Trophoblast cell (in vitro differentiated cells and primary cell): Measurements from ENCODE around the gene MYO1D.

ENCODE experiments used
- DNase-seq, 2 donors: peaks; one replicate each; pipeline ENCODE4 v3.0.0-alpha.2; 2016
- H2AFZ ChIP-seq: 2 replicates; pipeline ENCODE4 v1.6.1; 2013; ENCODE audit warnings: low read length, moderate library complexity, mild to moderate bottlenecking; ENCODE audit not compliant: insufficient read depth, poor library complexity
- H2AK5ac ChIP-seq: 2 replicates; pipeline ENCODE4 v1.6.1; 2013; ENCODE audit warnings: mild to moderate bottlenecking, low read length
- H2BK120ac ChIP-seq: 2 replicates; pipeline ENCODE4 v1.6.1; 2013; ENCODE audit warnings: low read length, mild to moderate bottlenecking, moderate library complexity; ENCODE audit not compliant: insufficient read depth, poor library complexity
- H2BK12ac ChIP-seq: 2 replicates; pipeline ENCODE4 v1.6.1; 2013; ENCODE audit warnings: mild to moderate bottlenecking, low read length, moderate library complexity
- H2BK5ac ChIP-seq: 2 replicates; pipeline ENCODE4 v1.6.1; 2013; ENCODE audit warnings: low read length, low read depth, moderate library complexity, mild to moderate bottlenecking; ENCODE audit not compliant: poor library complexity
- H3K14ac ChIP-seq: 2 replicates; pipeline ENCODE4 v1.6.1; 2013; ENCODE audit warnings: mild to moderate bottlenecking, low read length
- H3K18ac ChIP-seq: 2 replicates; pipeline ENCODE4 v1.6.1; 2013; ENCODE audit warnings: mild to moderate bottlenecking, low read length
- H3K23ac ChIP-seq: 2 replicates; pipeline ENCODE4 v1.6.1; 2013; ENCODE audit warnings: low read length
- H3K27ac ChIP-seq: 2 replicates; pipeline ENCODE4 v1.5.1; 2013; ENCODE audit warnings: low read depth, mild to moderate bottlenecking, inconsistent platforms, low read length, moderate library complexity
- H3K27me3 ChIP-seq: 2 replicates; pipeline ENCODE4 v1.6.1; 2013; ENCODE audit warnings: inconsistent platforms, mild to moderate bottlenecking, low read length, moderate library complexity; ENCODE audit not compliant: insufficient read depth
- H3K36me3 ChIP-seq, 2 experiments: 1 replicate in 1 of 2; 2 replicates in 1 of 2; pipeline ENCODE4 v1.6.1; 2013; ENCODE audit warnings: low read length in 2 of 2, mild to moderate bottlenecking in 2 of 2, moderate library complexity in 1 of 2; ENCODE audit not compliant: insufficient read depth in 2 of 2, control insufficient read depth in 1 of 2
- H3K4ac ChIP-seq: 2 replicates; pipeline ENCODE4 v1.6.1; 2013; ENCODE audit warnings: low read depth, mild to moderate bottlenecking, low read length, moderate library complexity
- H3K4me1 ChIP-seq, 2 experiments: 1 replicate in 1 of 2; 2 replicates in 1 of 2; pipeline ENCODE4 v1.6.1; 2013; ENCODE audit warnings: low read length in 2 of 2, mild to moderate bottlenecking in 2 of 2, moderate library complexity in 1 of 2; ENCODE audit not compliant: insufficient read depth in 2 of 2, control insufficient read depth in 1 of 2
- H3K4me2 ChIP-seq: 2 replicates; pipeline ENCODE4 v1.6.1; 2013; ENCODE audit warnings: inconsistent platforms, mild to moderate bottlenecking, low read length, moderate library complexity
- H3K4me3 ChIP-seq: 2 replicates; pipeline ENCODE4 v1.5.1; 2013; ENCODE audit warnings: mild to moderate bottlenecking, low read depth, low read length, inconsistent platforms
- H3K79me1 ChIP-seq: one replicate; pipeline ENCODE4 v1.6.1; 2013; ENCODE audit warnings: low read length
- H3K79me2 ChIP-seq: 2 replicates; pipeline ENCODE4 v1.6.1; 2013; ENCODE audit warnings: low read length, mild to moderate bottlenecking; ENCODE audit not compliant: control insufficient read depth, insufficient read depth, poor library complexity
- H3K9ac ChIP-seq: 2 replicates; pipeline ENCODE4 v1.6.1; 2013; ENCODE audit warnings: mild to moderate bottlenecking, low read length
- H3K9me3 ChIP-seq: 2 replicates; pipeline ENCODE4 v1.6.1; 2013; ENCODE audit warnings: low read depth, mild to moderate bottlenecking, control low read depth, inconsistent platforms, low read length; ENCODE audit not compliant: insufficient read depth
- H4K12ac ChIP-seq: 2 replicates; pipeline ENCODE4 v1.6.1; 2013; ENCODE audit warnings: low read depth, mild to moderate bottlenecking, low read length, moderate library complexity
- H4K8ac ChIP-seq: 2 replicates; pipeline ENCODE4 v1.6.1; 2013; ENCODE audit warnings: low read depth, mild to moderate bottlenecking, low read length, moderate library complexity
- H4K91ac ChIP-seq: one replicate; pipeline ENCODE4 v1.6.1; 2013; ENCODE audit warnings: low read depth, mild to moderate bottlenecking, low read length, moderate library complexity
- WGBS: extraction: QIAGEN DNeasy Blood & Tissue Kit; methylation state at CpG from one replicate; pipeline ENCODE4 v1.1.7; 2013; ENCODE audit warnings: missing lambda C conversion rate; ENCODE audit not compliant: insufficient read length, insufficient coverage; ENCODE audit errors: extremely low coverage; 5-methylcytosine and 5-hydroxymethylcytosine counted together

The MYO1D gene

GRCh38 chr17:32488604-32489180 lies 388.2 kb downstream of the MYO1D start:
- H2AFZ ChIP-seq: no peak overlapping the region
- no peak overlapping the region for H2BK5ac ChIP-seq
- peaks cover 9 to 11% of the 10 kb centered on the region in 2 experiments for H3K4me1 ChIP-seq
- H3K4me3 ChIP-seq: no peak overlapping the region
- H3K79me1 ChIP-seq: peaks cover 3% of the 10 kb centered on the region
- H3K27me3 ChIP-seq: no peaks in the 10 kb centered on the region
- H2BK120ac ChIP-seq: no peak overlapping the region
- no peak overlapping the region for H3K4ac ChIP-seq
- no peak overlapping the region for H3K9ac ChIP-seq
- WGBS: no CpG with 5 or more reads among the region's 13 CpGs
- H4K12ac ChIP-seq: no peak overlapping the region
- H4K91ac ChIP-seq: no peak overlapping the region
- no peak overlapping the region for H3K18ac ChIP-seq
- no peak overlapping the region for H2BK12ac ChIP-seq
- peaks cover 2% of the 10 kb centered on the region for H3K79me2 ChIP-seq
- no peak overlapping the region for H2AK5ac ChIP-seq
- H3K36me3 ChIP-seq: peaks cover 0 to 4% of the 10 kb centered on the region in 2 experiments
- no peak overlapping the region for H3K14ac ChIP-seq
- H3K27ac ChIP-seq: no peak overlapping the region
- no peak overlapping the region for H3K23ac ChIP-seq
- no peak overlapping the region for H4K8ac ChIP-seq
- DNase-seq: no peak
- H3K9me3 ChIP-seq: no peaks in the 10 kb centered on the region
- no peak overlapping the region for H3K4me2 ChIP-seq

- Histone ChIP-seq H3K18ac (no peak overlapping the region), H3K23ac (no peak overlapping the region), H4K8ac (no peak overlapping the region), H3K9ac (no peak overlapping the region), H2AFZ (no peak overlapping the region), H3K14ac (no peak overlapping the region), H2BK12ac (no peak overlapping the region), H2AK5ac (no peak overlapping the region), H3K79me2 (peaks cover 2% of the 10 kb centered on the region), H3K4ac (no peak overlapping the region), H4K91ac (no peak overlapping the region), H3K27ac (no peak overlapping the region), H4K12ac (no peak overlapping the region), H3K79me1 (peaks cover 3% of the 10 kb centered on the region), H3K4me2 (no peak overlapping the region), H2BK120ac (no peak overlapping the region), H3K9me3 (no peaks in the 10 kb centered on the region), H3K27me3 (no peaks in the 10 kb centered on the region), H3K4me3 (peak overlapping the region; percentile 78), H3K36me3 (peaks cover 0 to 4% of the 10 kb centered on the region in 2 experiments), H3K4me1 (peaks cover 9 to 11% of the 10 kb centered on the region in 2 experiments), H2BK5ac (no peak overlapping the region)
- no peak for DNase-seq
- WGBS: no CpG with 5 or more reads among the region's 16 CpGs
Measured at GRCh38 chr17:32488177-32488542, 388.8 kb downstream of the MYO1D start.

GRCh38 chr17:32487473-32488176 lies 389.3 kb downstream of the MYO1D start:
- peaks cover 2% of the 10 kb centered on the region for H3K79me2 ChIP-seq
- H2AK5ac ChIP-seq: no peak overlapping the region
- H4K8ac ChIP-seq: no peak overlapping the region
- H3K4me1 ChIP-seq: peaks cover 9 to 11% of the 10 kb centered on the region in 2 experiments
- H4K91ac ChIP-seq: no peak overlapping the region
- no peak overlapping the region for H3K4ac ChIP-seq
- H3K27me3 ChIP-seq: no peaks in the 10 kb centered on the region
- peak overlapping the region; percentile 38 for H2AFZ ChIP-seq
- no peak overlapping the region for H3K23ac ChIP-seq
- peak in 1 of 2 donors; percentile 28 for DNase-seq
- WGBS: no CpG with 5 or more reads among the region's 59 CpGs
- H2BK5ac ChIP-seq: no peak overlapping the region
- H3K9me3 ChIP-seq: no peaks in the 10 kb centered on the region
- H3K18ac ChIP-seq: no peak overlapping the region
- H3K79me1 ChIP-seq: peaks cover 3% of the 10 kb centered on the region
- no peak overlapping the region for H2BK120ac ChIP-seq
- H2BK12ac ChIP-seq: no peak overlapping the region
- H3K4me3 ChIP-seq: peak overlapping the region; percentile 78
- peaks cover 0 to 4% of the 10 kb centered on the region in 2 experiments for H3K36me3 ChIP-seq
- no peak overlapping the region for H3K27ac ChIP-seq
- no peak overlapping the region for H3K14ac ChIP-seq
- H3K4me2 ChIP-seq: peak overlapping the region; percentile 85
- no peak overlapping the region for H3K9ac ChIP-seq
- H4K12ac ChIP-seq: no peak overlapping the region

GRCh38 chr17:32486701-32487472 lies 390.0 kb downstream of the MYO1D start, which contains the start of gene CDK5R1:
CDK5R1 (plus strand) TSS chr17:32486993; CDS start chr17:32487621, 628 bp downstream.
- H3K27me3 ChIP-seq: no peaks in the 10 kb centered on the region
- H3K18ac ChIP-seq: peak within 1 kb of the TSS; percentile 53
- peaks cover 9 to 11% of the 10 kb centered on the region in 2 experiments for H3K4me1 ChIP-seq
- H3K79me1 ChIP-seq: peaks cover 3% of the 10 kb centered on the region
- peaks cover 2% of the 10 kb centered on the region for H3K79me2 ChIP-seq
- WGBS: no CpG with 5 or more reads among the region's 135 CpGs
- peak within 1 kb of the TSS; percentile 93 for H2AFZ ChIP-seq
- H3K14ac ChIP-seq: no peak within 1 kb of the TSS
- H2BK120ac ChIP-seq: no peak within 1 kb of the TSS
- peak within 1 kb of the TSS; percentile 49 for H3K9ac ChIP-seq
- no peaks in the 10 kb centered on the region for H3K9me3 ChIP-seq
- no peak within 1 kb of the TSS for H3K4ac ChIP-seq
- DNase-seq: peak; percentile 40 to 67
- peak within 1 kb of the TSS; percentile 82 for H4K8ac ChIP-seq
- peaks cover 4% of the 10 kb centered on the region in 2 experiments for H3K36me3 ChIP-seq
- no peak within 1 kb of the TSS for H4K12ac ChIP-seq
- peak within 1 kb of the TSS; percentile 72 for H4K91ac ChIP-seq
- H3K27ac ChIP-seq: no peak within 1 kb of the TSS
- H2AK5ac ChIP-seq: no peak within 1 kb of the TSS
- peak within 1 kb of the TSS; percentile 90 for H3K4me3 ChIP-seq
- no peak within 1 kb of the TSS for H2BK5ac ChIP-seq
- H3K23ac ChIP-seq: no peak within 1 kb of the TSS
- no peak within 1 kb of the TSS for H2BK12ac ChIP-seq
- H3K4me2 ChIP-seq: peak within 1 kb of the TSS; percentile 85
